Stimulated activated CD8-positive, alpha-beta memory T cell treated with anti-CD3 and anti-CD28 coated beads, Interleukin-4, amount 100 ng/mL, for 1 hour (primary cell): ENCODE results near the gene CKMT2.

ENCODE experiments used
- DNase-seq, 2 donors: peaks; one replicate each; pipeline ENCODE4 v3.0.0-alpha.2; 2020; ENCODE audit warnings: low read depth in 2 of 2, low spot score in 1 of 2

The CKMT2 gene

DNA sequence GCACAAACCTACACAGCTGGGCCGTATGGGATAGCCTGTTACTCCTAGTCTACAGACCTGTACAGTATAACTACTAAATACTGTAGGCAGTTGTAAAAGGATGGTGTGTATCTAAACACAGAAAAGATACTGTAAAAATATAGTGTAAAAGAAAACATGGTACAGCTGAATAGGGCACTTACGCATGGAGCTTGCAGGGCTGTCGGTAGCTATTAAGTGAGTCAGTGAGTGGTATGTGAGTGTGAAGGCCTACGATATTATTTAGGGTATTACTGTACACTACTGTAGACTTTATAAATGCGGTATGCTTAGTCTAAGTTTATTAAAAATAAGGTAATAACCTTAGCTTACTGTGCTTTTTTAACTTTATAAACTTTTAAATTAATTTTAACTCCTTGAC is 69.5 kb downstream of the CKMT2 start:
- DNase-seq: no peak

- no peak for DNase-seq
These were observed 70.4 kb downstream of the CKMT2 start for GRCh38 chr5:81303563-81303962.

GRCh38 chr5:81305785-81306184 is 72.7 kb downstream of the CKMT2 start:
- DNase-seq: no peak

- no peak for DNase-seq
These were observed 75.7 kb downstream of the CKMT2 start for GRCh38 chr5:81308836-81309235.

- DNase-seq: no peak
These were observed 77.4 kb downstream of the CKMT2 start for GRCh38 chr5:81310402-81311063.

- DNase-seq: no peak
These were observed 80.2 kb downstream of the CKMT2 start for GRCh38 chr5:81313278-81313677.

- DNase-seq: no peak
These were observed 80.6 kb downstream of the CKMT2 start for GRCh38 chr5:81313686-81314085.

DNA sequence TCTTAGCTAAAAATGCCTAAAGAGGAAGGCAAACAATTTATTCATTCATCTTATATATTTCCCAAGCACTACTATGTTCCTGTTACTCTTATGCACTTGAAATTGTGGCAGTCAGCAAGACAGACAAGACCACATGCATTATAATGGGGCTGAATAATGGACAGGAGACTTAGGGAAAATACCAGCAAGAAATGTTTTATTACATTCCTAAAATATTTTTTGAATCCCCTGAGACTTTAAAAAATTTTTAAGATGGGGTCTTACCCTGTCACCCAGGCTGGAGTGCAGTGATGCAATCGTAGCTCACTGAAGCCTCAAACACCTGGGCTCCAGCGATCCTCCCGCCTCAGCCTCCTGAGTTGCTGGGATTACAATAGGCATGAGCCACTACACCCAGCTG is 81.5 kb downstream of the CKMT2 start:
- no peak for DNase-seq

GRCh38 chr5:81315336-81315735 is 82.2 kb downstream of the CKMT2 start:
- no peak for DNase-seq

DNA sequence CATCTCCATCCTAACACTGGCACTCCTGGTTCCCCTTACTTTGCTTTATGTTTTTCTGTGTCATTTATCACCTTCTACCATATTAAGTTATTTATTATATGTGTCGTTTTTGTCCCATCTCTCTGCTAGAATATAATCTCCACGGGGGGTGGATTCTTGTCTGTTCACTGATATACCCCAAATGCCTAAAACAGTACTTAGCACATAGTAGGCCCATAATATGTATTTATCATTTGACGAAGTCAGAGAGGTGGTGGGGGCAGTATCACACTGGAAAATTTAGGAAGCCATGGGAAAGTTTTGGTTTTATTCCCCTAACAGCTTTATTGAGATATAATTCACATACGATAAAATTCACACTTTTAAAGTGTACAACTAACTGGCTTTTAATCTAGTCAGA is 82.7 kb downstream of the CKMT2 start:
- DNase-seq: no peak
